ENCODE results near the gene PAK1.

Gene PAK1

DNA sequence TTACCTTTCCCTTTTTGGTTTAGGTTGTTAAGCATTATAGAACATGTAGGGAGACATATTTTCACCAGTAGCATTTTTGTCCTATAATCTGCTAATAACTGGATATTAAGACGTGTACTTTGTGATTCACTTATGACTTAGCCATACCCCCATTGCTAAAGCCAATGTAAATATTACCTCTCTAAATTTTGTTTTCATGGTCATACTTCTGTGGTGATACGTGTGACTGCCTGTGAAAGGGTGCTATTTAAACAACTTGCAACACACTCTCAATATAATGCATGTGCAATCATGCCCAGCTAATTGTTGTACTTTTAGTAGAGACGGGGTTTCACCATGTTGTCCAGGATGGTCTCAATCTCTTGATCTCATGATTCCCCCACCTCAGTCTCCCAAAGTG, 36.2 kb upstream of the PAK1 start:
- TF ChIP-seq TEAD4 (IDR thresholded peaks at IDR 0.05) = no peak
- no peak for TF ChIP-seq NFIC (IDR thresholded peaks at IDR 0.05)
- TF ChIP-seq CREB1 (IDR thresholded peaks at IDR 0.05; ENCODE audit: low read depth) = no peak

- TF ChIP-seq CREB1 (IDR thresholded peaks at IDR 0.05; ENCODE audit: low read depth) (no peak), TEAD4 (IDR thresholded peaks at IDR 0.05) (no peak), RAD21 (IDR thresholded peaks at IDR 0.05; ENCODE audit: low read depth) (no peak), NFIC (IDR thresholded peaks at IDR 0.05) (no peak), REST (IDR thresholded peaks at IDR 0.05; ENCODE audit: low read depth) (no peak), YY1 (IDR thresholded peaks at IDR 0.05; ENCODE audit: low read depth) (no peak), TAF1 (IDR thresholded peaks at IDR 0.05; ENCODE audit: low read depth) (no peak), MAX (IDR thresholded peaks at IDR 0.05) (no peak), ZBTB7A (IDR thresholded peaks at IDR 0.05; ENCODE audit: low read depth) (no peak), TCF12 (IDR thresholded peaks at IDR 0.05; ENCODE audit: low read depth) (no peak), FOXM1 (IDR thresholded peaks at IDR 0.05; ENCODE audit: borderline replicate concordance, low read depth) (no peak), EP300 (IDR thresholded peaks at IDR 0.05; ENCODE audit: borderline replicate concordance) (no peak), EGR1 (IDR thresholded peaks at IDR 0.05) (no peak), CEBPB (IDR thresholded peaks at IDR 0.05) (no peak)
- TF ChIP-seq, protein P1, sequence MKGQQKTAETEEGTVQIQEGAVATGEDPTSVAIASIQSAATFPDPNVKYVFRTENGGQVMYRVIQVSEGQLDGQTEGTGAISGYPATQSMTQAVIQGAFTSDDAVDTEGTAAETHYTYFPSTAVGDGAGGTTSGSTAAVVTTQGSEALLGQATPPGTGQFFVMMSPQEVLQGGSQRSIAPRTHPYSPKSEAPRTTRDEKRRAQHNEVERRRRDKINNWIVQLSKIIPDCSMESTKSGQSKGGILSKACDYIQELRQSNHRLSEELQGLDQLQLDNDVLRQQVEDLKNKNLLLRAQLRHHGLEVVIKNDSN (IDR thresholded peaks at IDR 0.05) = no peak
These were observed 34.1 kb upstream of the PAK1 start for GRCh38 chr11:77508019-77508418.

DNA sequence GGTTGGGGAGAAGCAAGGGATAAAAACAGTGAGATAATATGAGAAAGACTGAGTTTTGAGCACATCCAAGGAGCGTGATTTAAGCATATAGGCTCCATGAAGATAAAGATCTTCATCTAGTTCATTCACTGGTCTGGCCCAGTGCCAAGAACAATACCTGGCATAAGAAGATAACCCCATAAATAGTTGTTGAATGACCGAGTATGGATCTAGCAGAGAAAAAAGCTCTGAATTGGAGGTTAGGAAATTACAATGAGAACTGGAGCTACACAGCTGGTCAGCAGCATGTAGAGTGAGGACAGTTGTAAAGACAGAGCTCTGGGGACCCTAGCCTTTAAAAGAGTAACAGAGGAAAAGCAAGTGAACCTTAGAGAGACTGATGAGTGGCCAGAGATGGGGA, 33.0 kb upstream of the PAK1 start:
- TF ChIP-seq REST (IDR thresholded peaks at IDR 0.05; ENCODE audit: low read depth) (no peak), NFIC (IDR thresholded peaks at IDR 0.05) (peak; percentile 47)

GRCh38 chr11:77505956-77506355, 32.1 kb upstream of the PAK1 start:
- TF ChIP-seq REST (IDR thresholded peaks at IDR 0.05; ENCODE audit: low read depth) (no peak), CREB1 (IDR thresholded peaks at IDR 0.05; ENCODE audit: low read depth) (no peak), EP300 (IDR thresholded peaks at IDR 0.05; ENCODE audit: borderline replicate concordance) (no peak), ZBTB7A (IDR thresholded peaks at IDR 0.05; ENCODE audit: low read depth) (no peak), YY1 (IDR thresholded peaks at IDR 0.05; ENCODE audit: low read depth) (no peak), TEAD4 (IDR thresholded peaks at IDR 0.05) (no peak), NFIC (IDR thresholded peaks at IDR 0.05) (no peak), TCF12 (IDR thresholded peaks at IDR 0.05; ENCODE audit: low read depth) (no peak), EGR1 (IDR thresholded peaks at IDR 0.05) (no peak)

GRCh38 chr11:77503006-77503405, 29.1 kb upstream of the PAK1 start:
- no peak for TF ChIP-seq CREB1 (IDR thresholded peaks at IDR 0.05; ENCODE audit: low read depth)
- no peak for TF ChIP-seq YY1 (IDR thresholded peaks at IDR 0.05; ENCODE audit: low read depth)
- no peak for TF ChIP-seq TAF1 (IDR thresholded peaks at IDR 0.05; ENCODE audit: low read depth)
- no peak for TF ChIP-seq NFIC (IDR thresholded peaks at IDR 0.05)
- no peak for TF ChIP-seq RAD21 (IDR thresholded peaks at IDR 0.05; ENCODE audit: low read depth)
- TF ChIP-seq FOXM1 (IDR thresholded peaks at IDR 0.05; ENCODE audit: borderline replicate concordance, low read depth) = no peak
- TF ChIP-seq TCF12 (IDR thresholded peaks at IDR 0.05; ENCODE audit: low read depth) = no peak
- TF ChIP-seq MAX (IDR thresholded peaks at IDR 0.05) = no peak
- no peak for TF ChIP-seq REST (IDR thresholded peaks at IDR 0.05; ENCODE audit: low read depth)
- no peak for TF ChIP-seq CEBPB (IDR thresholded peaks at IDR 0.05)
- no peak for TF ChIP-seq EGR1 (IDR thresholded peaks at IDR 0.05)
- no peak for TF ChIP-seq EP300 (IDR thresholded peaks at IDR 0.05; ENCODE audit: borderline replicate concordance)
- no peak for TF ChIP-seq TEAD4 (IDR thresholded peaks at IDR 0.05)
- TF ChIP-seq ZBTB7A (IDR thresholded peaks at IDR 0.05; ENCODE audit: low read depth) = no peak
- TF ChIP-seq, protein P1 (IDR thresholded peaks at IDR 0.05) = no peak
